Hindlimb muscle (tissue), 1 donor: ENCODE measurements around the gene HMGCLL1. TPM values are rescaled to one million over a fixed set of nuclear protein-coding genes. Genes with fewer than 3 reads are reported as not detected.

Source experiments
- DNase-seq: peaks from one replicate; pipeline ENCODE4 v3.0.0-alpha.2; 2013
- polyA plus RNA-seq: library from polyadenylated mRNA; unstranded; fragments of 120-200 nt; gene quantifications from one replicate; pipeline ENCODE4 v1.2.1, GENCODE V29; 2013; ENCODE audit not compliant: insufficient read length

The HMGCLL1 gene
- polyA plus RNA-seq, 1 donor: 7.3 TPM

DNA sequence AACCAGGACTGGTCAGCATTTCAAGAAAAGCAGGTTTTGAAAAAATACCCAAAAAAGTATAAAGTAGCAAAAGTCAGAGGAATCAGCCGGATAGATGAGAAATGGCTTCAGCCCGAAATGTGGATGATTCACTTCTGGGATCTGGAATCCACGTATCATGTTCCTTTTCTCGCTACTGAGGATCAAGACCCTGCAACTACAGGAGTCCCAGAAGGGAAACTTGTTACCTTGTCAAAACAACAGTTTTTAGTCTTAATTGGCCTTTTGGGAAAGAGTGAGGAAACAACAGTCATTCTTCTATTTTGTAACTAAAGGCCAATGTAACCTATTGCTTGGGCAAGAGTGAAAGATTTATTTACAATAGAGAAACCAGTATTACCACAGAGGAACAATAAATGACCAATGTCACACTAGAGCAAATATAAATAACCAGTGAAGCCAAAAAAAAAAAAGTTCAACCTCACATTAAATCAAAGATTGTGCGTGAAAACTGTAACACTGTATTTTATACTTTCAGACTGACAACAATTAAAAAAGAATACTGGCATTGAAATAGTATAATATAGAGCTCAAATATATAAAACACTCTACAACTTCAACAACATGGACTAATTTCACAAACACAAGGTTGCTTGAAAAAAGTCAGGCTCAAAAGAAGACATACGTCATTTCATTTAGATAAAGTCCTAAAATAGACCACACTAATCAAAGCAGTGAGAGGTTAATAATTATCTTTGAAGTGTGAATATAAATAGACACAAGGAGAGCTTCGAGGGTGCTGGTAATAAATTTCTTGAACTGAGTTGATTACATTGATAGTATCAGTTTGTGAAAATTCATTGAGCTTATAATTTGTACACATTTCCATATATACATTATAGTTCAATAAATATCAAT, 135.5 kb downstream of the HMGCLL1 start:
- no peak for DNase-seq

DNA sequence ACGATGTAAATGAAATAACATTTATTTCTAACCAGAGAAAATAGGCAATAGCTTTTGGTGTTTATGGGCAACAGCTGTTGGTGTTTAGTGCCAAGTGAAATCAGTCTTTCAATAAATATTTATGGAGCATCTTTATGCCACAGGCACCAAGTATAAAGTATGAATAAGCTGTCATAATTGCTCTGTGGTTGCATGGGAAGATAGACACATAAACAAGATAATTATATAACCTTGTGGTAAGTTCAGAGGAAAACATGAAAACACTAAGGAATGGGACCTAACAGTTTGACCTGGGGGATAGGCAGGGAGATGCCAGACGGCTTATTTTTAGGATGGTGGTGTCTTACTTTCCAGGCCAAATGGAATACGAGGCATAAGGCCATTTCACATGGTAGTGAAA, 140.8 kb downstream of the HMGCLL1 start:
- no peak for DNase-seq

DNA sequence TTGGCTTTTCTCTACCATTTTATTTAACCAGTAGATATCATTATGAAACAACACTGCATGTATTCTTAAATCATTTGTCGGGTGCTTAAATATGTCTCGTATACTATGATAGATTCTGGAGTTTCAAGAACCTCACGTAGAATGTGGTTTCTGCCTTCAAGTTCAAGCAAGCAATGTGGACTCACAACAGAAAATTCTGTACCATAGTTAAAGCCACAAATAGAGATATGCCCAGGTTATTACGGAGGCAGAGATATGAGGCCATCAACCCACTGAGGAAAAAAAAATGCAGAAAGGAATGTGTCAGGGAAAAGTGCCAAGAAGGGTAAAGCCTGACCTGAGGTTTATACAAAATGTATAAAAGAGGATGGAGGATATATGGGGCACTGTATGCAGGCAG, 141.9 kb downstream of the HMGCLL1 start:
- DNase-seq: no peak

DNA sequence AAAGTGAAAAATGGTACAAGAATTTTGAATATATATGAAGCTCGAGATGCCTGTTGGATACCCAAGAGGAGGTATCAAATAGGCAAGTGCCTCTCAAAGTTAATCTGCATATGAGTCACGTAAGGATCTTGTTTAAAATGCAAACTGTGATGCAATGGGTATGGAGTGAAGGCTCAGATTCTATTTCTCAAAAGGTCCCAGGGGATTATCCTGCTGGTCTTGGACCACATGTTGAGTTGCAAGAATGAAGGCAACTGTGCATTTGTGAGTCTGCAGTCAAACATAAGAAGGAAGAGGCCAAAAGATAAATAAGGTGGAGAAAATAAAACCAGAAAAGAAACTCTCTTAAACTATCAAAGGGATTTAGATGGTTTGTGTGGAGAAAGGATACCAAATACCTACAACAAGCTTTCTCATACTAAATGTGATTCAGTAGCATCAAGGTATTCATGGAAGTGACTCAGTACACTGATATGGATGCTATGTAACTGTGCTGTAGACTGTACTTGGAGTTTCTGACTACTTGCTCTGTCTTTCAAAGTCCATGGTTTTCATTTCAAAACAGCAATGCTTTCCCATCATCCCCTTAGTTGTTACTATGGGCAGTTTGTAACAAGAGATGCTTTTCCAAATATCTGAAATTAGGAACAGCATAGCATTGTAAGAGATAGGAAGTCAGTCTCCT, 145.4 kb downstream of the HMGCLL1 start:
- no peak for DNase-seq

DNA sequence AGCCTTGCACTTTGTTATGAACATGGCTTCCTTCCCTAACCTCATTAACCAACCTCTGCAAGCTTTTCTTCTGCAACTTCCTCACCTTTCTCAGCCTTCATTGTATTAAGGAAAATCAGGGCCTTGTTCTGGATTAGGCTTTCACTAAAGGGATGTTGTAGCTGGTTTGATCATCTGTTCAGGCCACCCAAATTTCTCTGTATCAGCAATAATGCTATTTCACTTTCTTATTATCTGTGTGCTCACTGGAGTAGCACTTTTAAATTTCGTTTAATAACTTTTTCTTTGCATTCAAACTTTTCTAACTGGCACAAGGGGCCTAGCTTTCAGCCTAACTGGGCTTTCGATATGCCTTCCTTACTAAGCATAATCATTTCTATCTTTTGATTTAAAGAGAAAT, 155.1 kb downstream of the HMGCLL1 start:
- no peak for DNase-seq

DNA sequence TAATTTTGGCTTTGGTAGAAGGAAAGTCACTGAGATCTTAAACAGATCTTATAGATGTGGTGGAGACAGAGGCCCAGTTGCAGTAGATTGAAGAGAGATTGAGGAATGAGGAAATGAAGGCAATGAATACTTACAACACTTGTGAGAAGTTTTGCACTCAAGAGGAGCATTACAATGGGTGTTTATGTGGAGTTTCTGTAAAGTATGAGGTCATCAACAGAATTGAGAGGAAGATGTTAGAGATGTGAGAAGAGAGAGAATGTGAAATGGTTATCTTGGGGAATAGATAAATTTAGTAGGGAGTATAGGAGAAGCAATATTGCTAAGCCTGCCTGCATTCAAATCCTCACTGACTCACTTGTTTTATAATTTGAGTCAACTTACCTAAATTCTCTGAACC, 168.3 kb downstream of the HMGCLL1 start:
- DNase-seq: no peak

DNA sequence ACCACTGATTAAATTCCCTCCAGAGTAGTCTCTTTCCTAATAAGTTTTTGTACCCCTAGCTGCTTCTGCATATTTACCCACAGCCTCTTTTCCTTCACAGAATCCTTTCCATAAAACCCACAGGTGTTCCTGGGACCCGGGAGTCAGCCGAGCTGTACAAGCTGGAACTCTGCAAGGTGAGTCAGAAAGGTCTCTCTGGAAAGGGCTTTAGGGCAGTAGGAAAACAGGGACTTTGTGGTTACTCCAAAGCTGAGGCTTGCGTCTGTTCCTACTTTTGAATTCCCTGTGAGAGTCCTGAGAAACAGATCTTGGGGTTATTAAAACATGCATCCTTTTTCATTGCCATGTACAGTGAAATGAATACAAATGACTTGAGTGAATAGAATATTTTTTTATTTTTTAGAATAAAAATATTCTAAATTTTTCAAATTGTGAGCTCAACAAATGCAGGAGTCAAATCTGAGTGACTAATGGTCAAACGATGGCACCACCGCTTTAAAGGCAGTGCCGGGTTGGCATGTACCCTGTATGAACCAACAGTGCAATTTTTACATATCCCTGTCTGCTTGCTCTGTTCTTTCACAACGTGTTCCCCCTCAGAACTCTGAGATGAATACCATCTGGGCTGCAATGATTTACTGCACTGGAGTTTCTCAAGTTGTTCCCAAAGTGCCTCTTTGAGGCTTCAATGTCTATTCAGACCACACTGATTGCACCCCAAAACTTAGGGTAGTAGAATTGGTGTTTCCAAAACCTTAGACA, 173.3 kb downstream of the HMGCLL1 start:
- no peak for DNase-seq

DNA sequence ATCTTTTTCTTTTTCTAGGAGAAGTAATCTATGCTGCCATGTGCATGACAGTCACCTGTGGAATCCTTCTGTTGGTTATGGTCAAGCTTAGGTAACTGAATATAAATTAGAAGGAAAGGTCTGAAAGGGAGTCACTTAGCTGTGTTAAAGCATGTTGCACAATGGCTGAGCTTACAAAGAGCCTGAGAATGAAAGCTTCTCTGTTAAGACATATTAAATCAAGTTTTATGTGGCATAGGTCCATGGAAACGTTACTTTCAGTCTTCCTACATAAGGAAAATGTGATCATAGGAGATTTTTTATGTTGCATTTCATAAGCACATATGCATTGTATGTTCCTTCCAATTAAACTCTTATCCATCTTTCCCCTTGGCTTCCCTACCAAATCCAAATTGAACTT, 179.6 kb downstream of the HMGCLL1 start:
- peak; percentile 15 for DNase-seq

DNA sequence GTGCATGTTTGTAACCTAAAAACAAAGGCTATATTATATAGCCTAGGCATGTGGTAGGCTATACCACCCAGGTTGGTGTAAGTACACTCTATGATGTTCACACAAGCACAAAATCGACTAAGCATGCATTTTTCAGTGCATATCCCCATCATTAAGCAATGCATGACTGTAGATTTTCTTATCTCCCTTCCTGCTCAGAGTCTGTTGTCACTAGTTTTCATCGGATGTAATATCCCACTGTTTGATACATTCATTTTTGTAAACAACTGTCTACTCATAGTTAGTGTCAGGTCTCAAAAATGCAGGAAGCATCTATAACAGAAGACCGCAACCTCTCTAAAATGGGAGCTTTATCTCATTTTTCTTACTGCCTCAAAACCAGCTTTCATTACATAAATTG, 181.0 kb downstream of the HMGCLL1 start:
- DNase-seq: no peak

DNA sequence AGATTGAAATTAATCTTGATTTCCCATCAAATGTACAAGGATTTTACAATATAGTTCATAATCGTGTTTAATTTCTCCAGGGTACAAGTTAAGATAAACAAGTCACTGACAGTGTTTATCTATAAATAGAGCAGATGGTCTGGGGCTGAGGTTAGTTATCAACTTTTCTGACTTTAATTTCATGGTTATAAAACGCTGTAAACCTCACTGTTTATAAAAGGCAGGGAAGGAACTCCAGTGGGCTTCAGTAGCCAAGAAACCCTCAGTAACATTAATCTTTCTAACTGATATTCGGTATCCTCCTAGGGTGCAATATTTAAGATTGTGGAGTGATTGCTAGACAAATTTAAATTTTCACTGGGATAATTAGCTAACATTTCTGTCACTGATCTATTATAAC, 183.1 kb downstream of the HMGCLL1 start:
- DNase-seq: no peak

DNA sequence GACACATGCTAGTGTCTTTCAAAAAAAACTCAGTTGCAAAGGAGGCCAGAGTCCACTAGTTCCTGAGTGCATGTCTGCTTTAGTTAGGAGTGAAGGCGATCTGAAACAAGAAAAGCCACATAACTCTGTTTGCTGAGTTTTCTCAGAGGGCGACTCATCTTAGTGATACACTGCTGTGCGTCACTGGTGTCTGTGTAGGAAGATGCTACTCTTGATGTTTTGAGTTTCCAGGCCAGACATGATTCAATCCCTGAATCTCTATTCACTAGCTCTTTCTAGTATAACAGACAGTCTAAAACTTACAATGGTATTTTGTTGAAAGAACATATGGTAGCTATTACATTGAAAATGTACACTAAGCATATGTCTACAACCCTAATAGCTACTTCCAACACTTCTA, 190.8 kb downstream of the HMGCLL1 start:
- peak; percentile 15 for DNase-seq
